Left lung (tissue), 10 donors: ENCODE data around the gene CDC45. TPM values are rescaled to one million over a fixed set of nuclear protein-coding genes. Genes with fewer than 3 reads are reported as not detected.

ENCODE experiments used
- ATAC-seq: fragments of 200-7000 bp; cut with Tn5 transposase; one replicate; pipeline ENCODE4 v1.9.1; 2020; ENCODE audit warnings: moderate library complexity
- DNase-seq, 4 donors: peaks; one replicate each; pipeline ENCODE4 v3.0.0-alpha.2; 2013 to 2020
- H3K27ac ChIP-seq, 2 donors: fragments of 200-600 bp; sonication (generic) in 1 of 2; one replicate each; pipeline versions ENCODE4 v1.5.0 to v1.8.0; 2020 to 2021
- H3K27me3 ChIP-seq, 2 donors: fragments of 200-600 bp; sonication (generic) in 1 of 2; one replicate each; pipeline versions ENCODE4 v1.5.0 to v1.8.0; 2020 to 2021
- H3K36me3 ChIP-seq, 2 donors: fragments of 200-600 bp; sonication (generic) in 1 of 2; one replicate each; pipeline versions ENCODE4 v1.5.0 to v1.8.0; 2020 to 2021
- H3K4me1 ChIP-seq, 2 donors: fragments of 200-600 bp; one replicate each; pipeline ENCODE4 v1.8.0; 2021
- H3K4me3 ChIP-seq, 2 donors: fragments of 200-600 bp; sonication (generic) in 1 of 2; one replicate each; pipeline versions ENCODE4 v1.5.0 to v1.8.0; 2020 to 2021; ENCODE audit warnings: mild to moderate bottlenecking in 1 of 2
- H3K9me3 ChIP-seq, 2 donors: fragments of 200-600 bp; sonication (generic) in 1 of 2; one replicate each; pipeline versions ENCODE4 v1.5.0 to v1.8.0; 2020 to 2021
- CTCF ChIP-seq, 2 donors: fragments of 200-600 bp; sonication (generic) in 1 of 2; IDR thresholded peaks; one replicate each; pipeline versions ENCODE4 v1.5.0 to v1.8.0; 2021; ENCODE audit warnings: antibody characterized with exemption in 2 of 2
- intact Hi-C, 2 donors: fragments of 100-400 bp; cut with DNase I; formaldehyde crosslinking; loops; one replicate each; pipeline versions ENCODE4 v1.11.2 to v1.14.2; 2022
- polyA plus RNA-seq, 6 donors: library from polyadenylated mRNA; unstranded; fragments of 120-200 nt; gene quantifications; one replicate each; pipeline ENCODE4 v1.2.1, GENCODE V29; 2013; ENCODE audit not compliant: insufficient read length in 6 of 6
- total RNA-seq, 2 donors: library from RNA; stranded (reverse); fragmentation: NEBNext Ultra II Directional; extraction: Animal tissue kit (Norgen Biotek cat#: 25700); gene quantifications; one replicate each; pipeline ENCODE4 v1.2.1, GENCODE V29; 2021
- donor health status: DM: no; HTN: yes; CAD: no.
- donor health status: DM: no; HTN: no; CAD: no.

The CDC45 gene
- total and polyA plus RNA-seq, 8 donors: 6.5 to 23.2 (median 16.2) TPM

DNA sequence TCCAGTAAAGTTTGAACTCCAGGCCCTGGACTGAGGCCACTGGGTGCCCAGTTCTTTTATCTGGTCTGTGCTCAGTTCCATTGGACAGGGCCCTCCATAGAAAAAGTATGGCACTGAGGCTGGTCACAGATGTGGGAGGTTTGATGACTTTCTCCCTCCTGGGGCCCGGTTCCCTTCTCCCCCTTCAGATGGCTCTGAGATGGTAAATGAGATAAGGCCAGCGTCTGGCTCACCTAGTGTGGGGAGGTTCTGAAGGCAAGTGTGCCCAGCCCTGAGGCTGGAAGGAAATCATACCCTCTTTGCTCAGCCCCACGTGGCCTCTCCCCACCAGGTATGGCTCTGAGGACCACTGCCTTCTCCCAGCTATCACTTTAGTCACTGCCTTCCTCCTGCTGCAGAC is 45.9 kb downstream of the CDC45 start:
- intact Hi-C loops: no loop called here
- DNase-seq: no peak
- H3K27ac ChIP-seq: peak overlapping the region; percentile 71 to 83
- H3K9me3 ChIP-seq: no peaks in the 10 kb centered on the region
- peaks cover 5 to 35% of the 10 kb centered on the region in 2 donors for H3K4me1 ChIP-seq
- peaks cover 31 to 44% of the 10 kb centered on the region in 2 donors for H3K27me3 ChIP-seq
- no peak for ATAC-seq
- TF ChIP-seq CTCF (IDR thresholded peaks at IDR 0.05): no peak
- no peak overlapping the region for H3K4me3 ChIP-seq
- H3K36me3 ChIP-seq: no peaks in the 10 kb centered on the region

- no peak for ATAC-seq
- H3K4me1 ChIP-seq: peaks cover 5 to 35% of the 10 kb centered on the region in 2 donors
- H3K4me3 ChIP-seq: no peak overlapping the region
- no peak for TF ChIP-seq CTCF (IDR thresholded peaks at IDR 0.05)
- peaks cover 31 to 44% of the 10 kb centered on the region in 2 donors for H3K27me3 ChIP-seq
- DNase-seq: no peak
- no peaks in the 10 kb centered on the region for H3K9me3 ChIP-seq
- intact Hi-C loops: no loop called here
- peak overlapping the region; percentile 71 to 83 for H3K27ac ChIP-seq
- no peaks in the 10 kb centered on the region for H3K36me3 ChIP-seq
Measured at GRCh38 chr22:19526076-19526701, 46.5 kb downstream of the CDC45 start.

DNA sequence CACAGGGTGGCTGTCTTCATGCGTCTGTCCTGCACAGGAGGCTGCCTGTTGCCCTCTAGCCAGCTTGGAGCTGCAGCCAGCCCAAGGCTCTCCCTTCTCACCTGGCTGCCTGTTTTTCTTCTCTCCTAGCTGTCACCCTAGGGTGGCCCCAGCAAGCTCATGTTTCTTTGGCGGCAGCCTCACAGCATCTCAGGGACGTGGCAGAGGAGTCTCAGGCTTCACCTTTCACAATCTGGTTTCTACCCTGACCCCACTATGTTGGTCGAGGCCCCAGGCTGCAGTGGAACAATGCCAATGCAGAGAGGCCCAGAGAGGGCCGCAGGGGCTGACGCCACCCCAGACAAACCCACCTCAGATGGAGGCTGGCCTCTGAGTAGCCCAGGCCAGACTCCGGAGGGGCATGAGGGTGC is 47.0 kb downstream of the CDC45 start:
- H3K27ac ChIP-seq: peak overlapping the region in 1 of 2 donors; percentile 83
- intact Hi-C loops: no loop called here
- ATAC-seq: no peak
- H3K9me3 ChIP-seq: no peaks in the 10 kb centered on the region
- DNase-seq: no peak
- no peaks in the 10 kb centered on the region for H3K36me3 ChIP-seq
- peaks cover 5 to 35% of the 10 kb centered on the region in 2 donors for H3K4me1 ChIP-seq
- H3K4me3 ChIP-seq: no peak overlapping the region
- H3K27me3 ChIP-seq: peaks cover 31 to 44% of the 10 kb centered on the region in 2 donors
- TF ChIP-seq CTCF (IDR thresholded peaks at IDR 0.05): no peak

GRCh38 chr22:19527321-19527721 is 47.6 kb downstream of the CDC45 start:
- no peak for ATAC-seq
- no peaks in the 10 kb centered on the region for H3K36me3 ChIP-seq
- intact Hi-C loops: no loop called here
- H3K27ac ChIP-seq: peak overlapping the region in 1 of 2 donors; percentile 83
- no peaks in the 10 kb centered on the region for H3K9me3 ChIP-seq
- peaks cover 5 to 35% of the 10 kb centered on the region in 2 donors for H3K4me1 ChIP-seq
- no peak for TF ChIP-seq CTCF (IDR thresholded peaks at IDR 0.05)
- H3K27me3 ChIP-seq: peaks cover 31 to 40% of the 10 kb centered on the region in 2 donors
- DNase-seq: no peak
- no peak overlapping the region for H3K4me3 ChIP-seq

- no peak for ATAC-seq
- no peak for DNase-seq
- Histone ChIP-seq H3K27ac (peak overlapping the region in 1 of 2 donors; percentile 33), H3K36me3 (no peaks in the 10 kb centered on the region), H3K4me1 (peaks cover 5 to 32% of the 10 kb centered on the region in 2 donors), H3K27me3 (peaks cover 26 to 34% of the 10 kb centered on the region in 2 donors), H3K4me3 (no peak overlapping the region), H3K9me3 (no peaks in the 10 kb centered on the region)
- intact Hi-C loops: no loop called here
- TF ChIP-seq CTCF (IDR thresholded peaks at IDR 0.05): no peak
Measured at GRCh38 chr22:19527861-19528417, 48.2 kb downstream of the CDC45 start.
